Endodermal cell (in vitro differentiated cells): Measurements from ENCODE around the gene ZC3H18. TPM values are rescaled to one million over a fixed set of nuclear protein-coding genes. Genes with fewer than 3 reads are reported as not detected.

Experiments
- DNase-seq: peaks from one replicate; pipeline ENCODE4 v3.0.0-alpha.2; 2017
- H3K27ac ChIP-seq: 2 replicates; pipeline ENCODE4 v1.5.1; 2013; ENCODE audit warnings: mild to moderate bottlenecking, low read depth, low read length, moderate library complexity
- H3K27me3 ChIP-seq: 2 replicates; pipeline ENCODE4 v1.6.1; 2013; ENCODE audit warnings: mild to moderate bottlenecking, low read length, moderate library complexity; ENCODE audit not compliant: insufficient read depth, control insufficient read depth, poor library complexity, severe bottlenecking
- H3K36me3 ChIP-seq: 2 replicates; pipeline ENCODE4 v1.7.0; 2013; ENCODE audit warnings: mild to moderate bottlenecking, low read length, moderate library complexity; ENCODE audit not compliant: control insufficient read depth, insufficient read depth
- H3K4me1 ChIP-seq: one replicate; pipeline ENCODE4 v1.7.0; 2013; ENCODE audit warnings: low read length; ENCODE audit not compliant: control insufficient read depth, insufficient read depth
- H3K4me3 ChIP-seq: 2 replicates; pipeline ENCODE4 v1.5.1; 2013; ENCODE audit warnings: mild to moderate bottlenecking, low read length, moderate library complexity
- H3K9ac ChIP-seq: 2 replicates; pipeline ENCODE4 v1.6.1; 2013; ENCODE audit warnings: mild to moderate bottlenecking, low read length, moderate library complexity; ENCODE audit not compliant: poor library complexity, severe bottlenecking; ENCODE audit errors: extremely low read depth
- H3K9me3 ChIP-seq: 2 replicates; pipeline ENCODE4 v1.6.1; 2013; ENCODE audit warnings: mild to moderate bottlenecking, low read length, moderate library complexity; ENCODE audit not compliant: control insufficient read depth
- H3K27ac Mint-ChIP-seq: 2 replicates; pipeline ENCODE4 v1.8.0; 2020; ENCODE audit warnings: mixed read lengths
- H3K27me3 Mint-ChIP-seq: 2 replicates; pipeline ENCODE4 v1.8.0; 2021; ENCODE audit warnings: mild to moderate bottlenecking, mixed read lengths; ENCODE audit not compliant: insufficient read depth
- H3K36me3 Mint-ChIP-seq: 2 replicates; pipeline ENCODE4 v1.8.0; 2020; ENCODE audit warnings: low read depth, mixed read lengths
- H3K4me1 Mint-ChIP-seq: 2 replicates; pipeline ENCODE4 v1.8.0; 2020; ENCODE audit warnings: mixed read lengths
- H3K4me3 Mint-ChIP-seq: 2 replicates; pipeline ENCODE4 v1.8.0; 2020; ENCODE audit warnings: mild to moderate bottlenecking, moderate library complexity, mixed read lengths
- H3K9me3 Mint-ChIP-seq: 2 replicates; pipeline ENCODE4 v1.8.0; 2020; ENCODE audit warnings: mild to moderate bottlenecking, mixed read lengths
- WGBS, 2 experiments: methylation state at CpG; one replicate each; pipeline versions ENCODE4 v1.1.5 to v1.1.7; 2013; ENCODE audit warnings: missing lambda C conversion rate in 2 of 2, mixed read lengths in 1 of 2; ENCODE audit not compliant: insufficient coverage in 1 of 2, insufficient read length in 1 of 2; 5-methylcytosine and 5-hydroxymethylcytosine counted together
- total RNA-seq, 2 donors: library from RNA; stranded (reverse); fragmentation: NEBNext Ultra II Directional in 1 of 2; extraction: Animal tissue kit (Norgen Biotek cat#: 25700) in 1 of 2; gene quantifications; 2 replicates in 1 of 2; 3 replicates in 1 of 2; pipeline ENCODE4 v1.2.1, GENCODE V29; 2021
- TF ChIP-seq, protein P1 (sequence below): fragments of 200-600 bp; sonication (generic); conservative IDR thresholded peaks from 2 replicates; pipeline ENCODE4 v1.5.0; 2021; ENCODE audit warnings: antibody characterized with exemption, mild to moderate bottlenecking

Gene ZC3H18
- total RNA-seq, 2 donors from 2014 or later = 75.4 to 76.6 TPM

DNA sequence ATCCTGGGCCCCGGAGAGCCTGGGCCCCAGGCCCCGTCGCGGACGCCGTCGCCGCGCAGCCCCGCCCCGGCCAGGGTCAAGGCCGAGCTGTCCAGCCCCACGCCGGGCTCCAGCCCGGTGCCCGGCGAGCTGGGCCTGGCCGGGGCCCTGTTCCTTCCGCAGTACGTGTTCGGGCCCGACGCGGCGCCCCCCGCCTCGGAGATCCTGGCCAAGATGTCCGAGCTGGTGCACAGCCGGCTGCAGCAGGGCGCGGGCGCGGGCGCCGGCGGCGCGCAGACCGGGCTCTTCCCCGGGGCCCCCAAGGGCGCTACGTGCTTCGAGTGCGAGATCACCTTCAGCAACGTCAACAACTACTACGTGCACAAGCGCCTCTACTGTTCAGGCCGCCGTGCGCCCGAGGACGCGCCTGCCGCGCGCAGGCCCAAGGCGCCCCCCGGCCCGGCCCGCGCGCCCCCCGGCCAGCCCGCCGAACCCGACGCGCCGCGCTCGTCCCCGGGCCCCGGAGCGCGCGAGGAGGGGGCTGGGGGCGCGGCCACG lies 36.8 kb upstream of the ZC3H18 start:
- peak; percentile 80 for DNase-seq
- H3K4me1 ChIP-seq = peaks cover 23% of the 10 kb centered on the region
- no peak overlapping the region for H3K4me3 ChIP-seq
- H3K36me3 ChIP-seq = peaks cover 7% of the 10 kb centered on the region
- H3K27ac ChIP-seq = no peak overlapping the region
- no peaks in the 10 kb centered on the region for H3K27me3 ChIP-seq
- Mint-ChIP-seq H3K36me3 (peaks cover 18% of the 10 kb centered on the region), H3K4me3 (peak overlapping the region; percentile 58), H3K9me3 (no peaks in the 10 kb centered on the region), H3K27me3 (peaks cover 5% of the 10 kb centered on the region), H3K27ac (no peak overlapping the region), H3K4me1 (peaks cover 5% of the 10 kb centered on the region)
- H3K9ac ChIP-seq = no peak overlapping the region
- no peaks in the 10 kb centered on the region for H3K9me3 ChIP-seq
- 16 to 34% methylated on average over 37 to 79 of the region's 79 CpGs for WGBS, 2 experiments
- TF ChIP-seq, protein P1, sequence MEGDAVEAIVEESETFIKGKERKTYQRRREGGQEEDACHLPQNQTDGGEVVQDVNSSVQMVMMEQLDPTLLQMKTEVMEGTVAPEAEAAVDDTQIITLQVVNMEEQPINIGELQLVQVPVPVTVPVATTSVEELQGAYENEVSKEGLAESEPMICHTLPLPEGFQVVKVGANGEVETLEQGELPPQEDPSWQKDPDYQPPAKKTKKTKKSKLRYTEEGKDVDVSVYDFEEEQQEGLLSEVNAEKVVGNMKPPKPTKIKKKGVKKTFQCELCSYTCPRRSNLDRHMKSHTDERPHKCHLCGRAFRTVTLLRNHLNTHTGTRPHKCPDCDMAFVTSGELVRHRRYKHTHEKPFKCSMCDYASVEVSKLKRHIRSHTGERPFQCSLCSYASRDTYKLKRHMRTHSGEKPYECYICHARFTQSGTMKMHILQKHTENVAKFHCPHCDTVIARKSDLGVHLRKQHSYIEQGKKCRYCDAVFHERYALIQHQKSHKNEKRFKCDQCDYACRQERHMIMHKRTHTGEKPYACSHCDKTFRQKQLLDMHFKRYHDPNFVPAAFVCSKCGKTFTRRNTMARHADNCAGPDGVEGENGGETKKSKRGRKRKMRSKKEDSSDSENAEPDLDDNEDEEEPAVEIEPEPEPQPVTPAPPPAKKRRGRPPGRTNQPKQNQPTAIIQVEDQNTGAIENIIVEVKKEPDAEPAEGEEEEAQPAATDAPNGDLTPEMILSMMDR = no peak

GRCh38 chr16:88533932-88534637 lies 36.1 kb upstream of the ZC3H18 start:
- H3K9me3 ChIP-seq = no peaks in the 10 kb centered on the region
- peak; percentile 92 for DNase-seq
- H3K36me3 ChIP-seq = peaks cover 7% of the 10 kb centered on the region
- H3K27me3 ChIP-seq = no peaks in the 10 kb centered on the region
- H3K4me3 ChIP-seq = no peak overlapping the region
- Mint-ChIP-seq H3K4me3 (peak overlapping the region; percentile 58), H3K27ac (no peak overlapping the region), H3K9me3 (no peaks in the 10 kb centered on the region), H3K36me3 (peaks cover 16% of the 10 kb centered on the region), H3K4me1 (peaks cover 5% of the 10 kb centered on the region), H3K27me3 (peaks cover 9% of the 10 kb centered on the region)
- H3K4me1 ChIP-seq = peaks cover 23% of the 10 kb centered on the region
- H3K27ac ChIP-seq = no peak overlapping the region
- 1% methylated on average over 30 to 111 of the region's 114 CpGs for WGBS, 2 experiments
- peak overlapping the region; percentile 44 for H3K9ac ChIP-seq
- TF ChIP-seq, protein P1 = no peak

- no peaks in the 10 kb centered on the region for H3K9me3 ChIP-seq
- Mint-ChIP-seq H3K36me3 (peaks cover 10% of the 10 kb centered on the region), H3K4me1 (peaks cover 5% of the 10 kb centered on the region), H3K9me3 (no peaks in the 10 kb centered on the region), H3K27ac (no peak overlapping the region), H3K4me3 (peak overlapping the region; percentile 58), H3K27me3 (peaks cover 11% of the 10 kb centered on the region)
- H3K27ac ChIP-seq = no peak overlapping the region
- H3K36me3 ChIP-seq = peaks cover 5% of the 10 kb centered on the region
- H3K27me3 ChIP-seq = no peaks in the 10 kb centered on the region
- 9 to 14% methylated on average over 19 to 58 of the region's 65 CpGs for WGBS, 2 experiments
- TF ChIP-seq, protein P1 = no peak
- no peak overlapping the region for H3K9ac ChIP-seq
- peak overlapping the region; percentile 71 for H3K4me3 ChIP-seq
- peaks cover 23% of the 10 kb centered on the region for H3K4me1 ChIP-seq
- peak; percentile 76 for DNase-seq
Measured at GRCh38 chr16:88534638-88535190, 35.5 kb upstream of the ZC3H18 start.
